LNCAP (cell line): Measurements from ENCODE around the gene ELMOD3.

ENCODE experiments used
- CTCF ChIP-seq: fragments of 450-650 bp; IDR thresholded peaks from 2 replicates; pipeline ENCODE4 v1.5.1; 2017; ENCODE audit warnings: mild to moderate bottlenecking

The ELMOD3 gene

GRCh38 chr2:85439986-85440385 lies 85.4 kb downstream of the ELMOD3 start:
- TF ChIP-seq CTCF = no peak

- TF ChIP-seq CTCF = no peak
Measured at GRCh38 chr2:85440729-85441128, 86.2 kb downstream of the ELMOD3 start.
